HG02884 (cell line): Measurements from ENCODE around the gene PDLIM4.

ENCODE experiments used
- ATAC-seq: cut with Tn5 transposase; IDR thresholded peaks from one replicate; pipeline ENCODE4 v1.9.1; 2021; ENCODE audit warnings: mild to moderate bottlenecking, moderate library complexity; ENCODE audit not compliant: unreplicated experiment

PDLIM4 gene

DNA sequence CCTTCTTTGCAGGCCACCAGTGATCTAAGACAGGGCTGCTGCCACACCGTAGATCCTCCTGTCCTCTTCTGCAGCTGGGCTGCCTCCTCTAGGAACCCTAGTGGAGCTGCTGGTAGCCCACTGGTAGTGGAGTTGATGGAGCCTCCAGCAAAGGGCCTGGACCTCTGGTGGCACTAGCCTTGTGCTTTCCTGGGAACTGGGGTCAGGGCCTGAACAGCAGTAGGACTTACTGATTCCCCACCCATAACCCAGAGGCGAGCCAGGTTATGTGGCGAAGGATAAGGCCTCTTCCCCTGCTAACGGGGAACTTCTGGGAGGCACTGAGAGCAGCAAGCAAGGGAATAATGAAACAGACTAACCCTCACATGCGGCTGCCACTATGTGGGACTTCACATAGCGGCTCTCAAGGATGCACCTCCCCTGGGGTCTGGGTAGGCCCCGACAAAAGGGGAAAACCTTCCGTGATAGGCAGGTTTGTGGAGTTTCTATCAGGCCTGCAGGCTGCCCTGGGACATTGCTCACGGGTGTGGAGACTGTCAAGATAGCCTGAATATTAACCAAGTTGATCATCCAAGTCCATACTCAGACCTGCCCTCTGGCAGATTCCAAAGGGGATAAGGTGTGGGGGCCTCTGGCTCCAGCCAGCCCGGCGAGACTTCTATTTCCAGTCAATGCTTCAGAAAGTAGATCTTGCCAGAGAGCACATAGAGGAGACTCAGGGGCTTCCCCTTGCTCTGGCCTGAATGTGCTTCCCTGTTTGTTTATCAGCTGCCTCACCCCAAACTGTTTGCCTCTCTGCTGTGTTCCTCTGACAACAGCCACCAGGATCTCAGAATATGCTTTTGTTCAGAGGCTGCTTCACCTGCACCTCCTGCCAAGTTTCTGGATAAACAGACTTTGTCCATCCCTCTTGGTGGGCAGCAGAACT, 44.1 kb downstream of the PDLIM4 start:
- ATAC-seq: no peak

DNA sequence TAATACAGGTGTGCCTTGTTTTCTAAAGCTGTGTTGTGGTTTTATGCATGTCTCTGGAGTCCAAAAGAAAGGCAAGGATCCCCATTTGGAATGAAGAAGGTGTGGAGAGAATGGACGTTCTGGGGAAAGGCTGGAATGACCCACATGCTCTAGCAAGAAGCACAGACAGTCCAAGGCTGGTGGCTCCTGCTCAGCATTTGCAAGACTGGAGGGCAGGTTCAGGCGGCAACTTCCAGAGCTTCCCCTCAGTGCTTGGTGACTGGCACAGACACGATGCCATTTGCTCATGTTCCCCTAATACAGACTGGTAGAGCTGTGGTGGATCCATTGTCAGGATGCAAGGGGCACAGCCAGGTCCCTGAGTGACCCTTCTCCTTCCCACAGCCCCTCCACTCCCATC, 44.9 kb downstream of the PDLIM4 start:
- ATAC-seq: no peak

DNA sequence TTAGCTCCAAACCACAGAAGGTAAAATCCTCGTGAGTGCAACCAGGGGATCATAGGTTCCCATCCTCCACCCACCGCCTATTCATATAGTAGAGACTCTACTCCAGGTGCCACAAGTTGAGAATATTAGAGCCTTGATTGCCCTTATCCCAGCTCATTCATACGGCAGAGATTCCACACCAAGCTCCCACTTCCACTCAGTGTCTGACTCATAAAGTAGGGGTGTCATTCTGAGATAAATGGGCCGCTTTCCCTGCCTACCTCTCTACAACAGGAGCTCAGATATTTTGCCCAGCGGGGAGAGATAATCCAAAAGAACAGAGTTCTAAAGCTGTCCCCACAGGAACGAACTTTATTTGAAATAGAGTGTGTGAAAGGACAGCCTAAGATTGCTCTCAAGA, 46.1 kb downstream of the PDLIM4 start:
- ATAC-seq: no peak

DNA sequence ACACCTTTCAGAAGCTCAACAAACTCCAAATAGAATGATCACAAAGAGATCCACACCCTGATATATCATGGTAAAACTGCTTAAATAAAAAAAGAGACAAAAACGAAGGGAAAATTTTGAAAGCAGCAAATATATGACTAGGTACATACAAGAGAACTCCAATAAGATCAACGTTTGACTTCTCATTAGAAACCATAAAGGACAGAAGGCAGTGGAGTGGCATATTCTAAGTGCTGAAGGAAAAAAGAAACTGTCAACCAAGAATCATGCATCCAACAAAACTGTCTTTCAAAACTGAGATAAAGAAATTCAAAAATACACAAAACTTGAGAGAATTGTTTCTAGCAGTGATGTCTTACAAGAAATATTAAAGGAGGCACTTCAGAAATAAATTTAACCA, 47.9 kb downstream of the PDLIM4 start:
- no peak for ATAC-seq

DNA sequence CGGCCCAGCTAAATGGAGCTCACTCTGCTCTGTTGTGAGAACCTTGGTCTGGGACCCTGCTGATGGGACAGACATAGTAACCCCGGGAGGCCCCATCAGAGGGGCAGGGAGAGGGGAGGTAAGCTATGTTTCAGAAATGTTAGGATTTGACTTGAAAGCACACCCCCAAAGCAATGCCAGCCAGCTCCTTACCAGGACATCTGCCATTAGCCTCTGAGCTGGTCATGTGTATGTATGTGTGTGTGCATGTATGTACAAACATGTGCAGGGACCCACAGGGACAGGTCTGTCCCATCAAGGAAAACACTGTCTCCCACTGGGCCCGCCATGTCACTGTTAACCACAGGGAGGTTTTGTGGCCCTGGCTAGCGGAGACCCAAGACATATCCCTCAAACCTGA, 51.2 kb downstream of the PDLIM4 start:
- ATAC-seq: no peak

DNA sequence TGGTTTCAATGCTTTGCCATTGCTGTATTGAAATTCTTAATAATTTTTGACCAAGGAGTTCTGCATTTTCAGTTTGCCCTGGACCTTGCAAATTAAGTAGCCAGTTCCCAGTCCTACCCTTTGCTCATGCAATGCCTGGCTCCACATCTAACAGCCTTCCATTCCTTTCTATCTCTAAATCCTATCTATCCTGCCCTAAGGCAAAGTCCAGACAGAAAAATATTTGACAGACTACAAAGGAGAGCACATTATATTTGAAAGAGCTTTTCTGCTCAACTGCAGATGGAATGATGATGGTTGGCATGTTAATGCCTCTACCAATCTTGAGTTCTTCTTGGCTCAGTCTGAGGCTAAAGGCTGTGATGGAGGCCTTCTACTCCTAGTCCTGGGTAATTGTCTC, 52.2 kb downstream of the PDLIM4 start:
- ATAC-seq: no peak

DNA sequence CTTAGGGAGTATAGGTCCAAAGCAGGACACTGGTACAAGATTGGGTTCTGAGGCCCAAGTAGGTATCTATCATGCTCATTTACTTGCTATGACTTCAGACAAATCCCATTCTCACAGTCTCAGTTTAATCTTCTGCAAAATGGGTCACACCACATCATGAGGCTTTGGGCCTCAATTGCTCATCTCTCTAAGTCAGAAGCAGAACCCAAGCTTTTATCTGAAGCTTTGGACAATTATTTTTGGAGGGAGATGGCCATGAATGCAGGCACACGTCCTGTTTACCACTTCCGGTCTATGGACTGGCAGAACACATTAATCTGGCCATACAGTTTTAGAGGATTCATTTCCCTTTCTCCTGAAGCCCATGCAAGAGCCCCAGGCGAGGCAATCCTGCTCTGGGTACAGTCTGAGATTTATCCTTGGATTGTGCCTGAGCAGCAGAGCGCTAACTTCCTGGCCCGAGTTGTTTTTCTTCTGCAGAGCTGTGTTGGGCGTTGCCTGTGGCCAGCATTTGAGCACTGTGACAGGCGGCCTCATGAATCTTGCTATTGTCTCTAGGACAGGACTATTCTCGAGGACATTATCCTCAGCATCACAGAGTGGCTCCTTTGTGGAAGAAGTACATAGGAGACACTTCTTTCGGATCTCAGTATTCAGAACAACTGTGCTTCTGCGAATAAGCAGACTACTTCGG, 52.8 kb downstream of the PDLIM4 start:
- ATAC-seq: no peak

DNA sequence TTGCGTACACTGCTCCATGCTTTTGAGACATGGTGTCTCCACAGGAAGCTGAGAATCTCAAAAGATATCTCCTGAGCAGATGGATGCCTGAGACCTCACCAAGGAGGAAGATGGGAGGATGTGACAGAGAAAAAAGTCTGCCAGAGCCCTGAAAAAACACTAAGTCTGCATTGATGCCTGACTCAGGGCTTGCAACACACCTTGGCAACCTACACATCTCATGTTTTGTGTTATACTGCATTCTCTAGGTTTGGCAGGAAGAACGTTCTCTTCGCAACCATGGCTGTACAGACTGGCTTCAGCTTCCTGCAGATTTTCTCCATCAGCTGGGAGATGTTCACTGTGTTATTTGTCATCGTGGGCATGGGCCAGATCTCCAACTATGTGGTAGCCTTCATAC, 55.9 kb downstream of the PDLIM4 start:
- no peak for ATAC-seq

DNA sequence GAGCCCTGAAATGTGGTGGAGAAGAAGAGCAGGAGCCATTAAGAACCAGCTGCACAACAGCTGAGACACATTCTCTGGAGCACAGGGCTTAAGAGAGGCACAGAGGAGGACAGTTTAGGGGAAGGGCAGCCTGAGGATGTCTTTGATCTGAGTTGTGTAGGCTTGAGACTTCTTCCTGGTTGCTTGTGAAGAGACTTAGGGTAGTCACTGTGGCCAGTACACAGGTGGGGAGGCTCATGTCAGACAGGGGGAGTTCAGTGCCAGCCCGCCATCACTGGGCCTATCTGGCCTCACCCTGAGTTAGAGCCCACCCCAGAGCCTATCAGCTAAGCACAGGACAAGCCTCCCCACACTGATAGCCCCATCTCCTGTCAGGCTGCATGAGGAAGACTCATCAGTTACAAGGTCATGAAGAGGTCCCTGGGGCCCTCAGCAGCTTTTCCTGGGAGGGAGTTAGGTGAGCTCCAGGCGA, 56.5 kb downstream of the PDLIM4 start:
- ATAC-seq: no peak

DNA sequence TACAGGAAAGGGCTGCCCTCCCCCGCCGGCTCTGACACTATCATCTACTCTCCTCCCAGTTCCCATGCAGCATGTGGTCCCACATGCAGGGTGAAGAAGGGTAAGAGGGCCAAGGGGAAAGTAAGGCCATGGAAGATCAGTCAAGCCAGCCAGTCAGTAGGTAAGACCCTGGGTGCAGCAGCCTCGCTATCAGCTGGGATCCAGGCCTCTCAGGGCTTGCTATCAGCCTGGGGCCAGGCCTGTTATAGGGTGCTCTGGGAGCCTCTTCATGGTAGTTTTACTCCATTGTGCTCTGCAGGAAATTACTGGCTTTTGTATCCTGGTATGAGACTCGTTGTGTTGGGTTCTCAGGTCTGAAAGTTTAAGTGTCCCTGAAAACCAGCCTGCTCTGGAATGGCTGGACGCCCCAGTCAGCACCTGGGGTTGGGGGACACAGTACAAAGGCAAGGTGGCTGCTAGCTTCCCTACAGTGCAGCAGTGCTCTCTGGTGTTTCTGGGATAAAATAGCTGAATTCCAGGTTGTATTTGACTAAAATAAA, 58.1 kb downstream of the PDLIM4 start:
- ATAC-seq: no peak

DNA sequence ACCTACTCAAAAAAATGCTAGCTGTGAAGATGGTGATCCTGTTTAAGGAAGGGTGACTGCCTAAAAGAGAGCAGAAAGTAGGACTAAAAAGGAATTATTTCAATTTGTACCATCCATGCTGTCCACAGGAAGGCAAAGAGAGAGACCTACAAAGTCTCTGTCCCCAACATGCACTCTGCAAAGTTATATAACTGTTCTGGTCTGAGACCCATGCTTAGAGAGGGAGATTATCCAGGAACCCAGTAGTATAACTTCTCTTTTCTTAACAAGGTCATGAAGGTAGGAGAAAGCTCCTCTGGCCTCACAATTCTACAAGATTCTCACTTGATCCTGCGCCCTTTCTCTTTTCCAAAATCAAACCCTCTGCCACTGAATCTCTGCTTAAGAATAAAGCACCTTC, 62.5 kb downstream of the PDLIM4 start:
- ATAC-seq: no peak

DNA sequence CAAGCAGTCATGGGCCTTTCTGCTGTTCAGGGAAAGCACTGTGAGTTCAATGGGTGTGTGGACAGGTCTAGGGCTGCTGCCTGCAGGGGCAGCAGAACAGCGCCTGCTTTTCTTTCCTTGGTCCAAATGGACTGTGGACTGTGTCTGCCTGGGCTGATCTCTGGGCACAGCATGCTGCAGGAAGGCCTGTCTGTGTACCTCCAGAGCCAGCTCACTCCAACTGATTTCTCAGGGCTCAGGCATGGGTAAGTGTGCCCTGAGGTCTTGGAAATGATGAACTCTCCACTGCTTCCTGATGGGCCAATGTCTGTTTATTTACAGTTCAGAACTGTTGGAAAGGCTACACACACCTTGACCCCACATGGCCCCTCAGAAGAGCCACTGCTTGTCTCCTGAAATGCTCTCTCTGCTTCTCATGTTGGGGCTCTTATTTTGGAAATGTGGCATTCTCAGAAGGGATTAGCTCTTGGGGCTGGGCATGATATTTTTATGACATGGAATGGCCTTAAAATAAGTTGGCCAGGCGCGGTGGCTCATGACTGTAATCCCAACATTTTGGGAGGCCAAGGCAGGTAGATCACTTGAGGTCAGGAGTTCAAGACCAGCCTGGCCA, 63.7 kb downstream of the PDLIM4 start:
- ATAC-seq: no peak

DNA sequence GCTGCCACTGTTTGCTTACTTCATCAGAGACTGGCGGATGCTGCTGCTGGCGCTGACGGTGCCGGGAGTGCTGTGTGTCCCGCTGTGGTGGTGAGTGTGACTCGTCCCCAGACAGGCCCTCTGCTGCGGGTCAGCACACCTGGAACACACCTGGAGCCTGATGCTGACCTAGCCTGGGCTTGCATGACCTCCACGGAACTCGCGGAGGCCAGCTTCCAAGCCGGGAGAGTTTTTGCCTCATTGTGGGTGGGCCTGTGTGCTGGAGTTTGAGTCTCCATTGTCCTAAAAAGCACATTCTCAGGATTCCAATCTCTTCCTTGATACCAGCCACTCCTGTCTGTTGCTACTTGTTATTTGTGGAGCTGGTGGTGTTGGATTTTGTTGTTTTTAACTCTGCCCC, 64.8 kb downstream of the PDLIM4 start:
- ATAC-seq: no peak
